Measurements from ENCODE around the gene PNMA6F. TPM values are rescaled to one million over a fixed set of nuclear protein-coding genes. Genes with fewer than 3 reads are reported as not detected.
"Not testable (repeated sequence)": the region's sequence is repeated elsewhere in the genome, so short reads cannot be mapped to it uniquely, and the experiment has no call there.

The PNMA6F gene
- total and polyA plus RNA-seq, 11 donors: not detected

- Histone ChIP-seq H3K9me3 (no peaks in the 10 kb centered on the region), H3K4me3 (no peak overlapping the region), H3K36me3 (no peaks in the 10 kb centered on the region), H3K27ac (no peak overlapping the region), H3K27me3 (peaks cover 0 to 14% (median 0%) of the 10 kb centered on the region in 9 donors), H3K4me1 (no peaks in the 10 kb centered on the region)
- intact Hi-C loops (cut with DNase I): no loop called here
- DNase-seq (no peak), ATAC-seq (no peak)
- WGBS, 4 donors: 30 to 80% (median 61%) methylated on average over 1 of the region's 1 CpG
- no peak for TF ChIP-seq CTCF (IDR thresholded peaks at IDR 0.05)
These were observed 24.2 kb downstream of the PNMA6F start for GRCh38 chrX:153297376-153297775.

DNA sequence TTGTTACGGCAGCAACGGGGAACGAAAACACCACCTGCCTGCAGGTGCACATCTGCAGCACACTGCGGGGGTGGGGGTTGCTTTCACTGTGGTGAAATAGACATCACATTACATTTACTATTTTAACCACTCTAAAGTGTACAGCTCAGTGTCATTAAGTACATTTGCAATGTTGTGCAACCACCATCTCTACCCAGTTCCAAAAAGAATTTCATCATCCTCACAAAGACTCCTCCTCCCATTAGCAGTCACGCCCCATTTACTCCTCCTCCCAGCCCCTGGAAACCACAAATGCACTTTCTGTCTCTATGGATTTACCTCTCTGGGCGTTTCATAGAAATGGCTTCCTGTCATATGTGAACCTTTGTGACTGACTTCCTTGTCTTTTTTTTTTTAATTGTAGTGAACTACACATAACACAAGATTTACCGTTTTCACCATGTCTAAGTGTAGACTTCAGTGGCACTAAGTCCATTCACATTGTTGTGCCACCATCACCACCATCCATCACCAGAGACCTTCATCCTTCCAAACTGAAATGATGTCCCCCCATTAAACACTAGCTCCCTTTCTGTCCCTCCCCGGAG, 28.0 kb downstream of the PNMA6F start:
- H3K9me3 ChIP-seq; DNase-seq; H3K27me3 ChIP-seq; ATAC-seq; H3K36me3 ChIP-seq; intact Hi-C loops (cut with DNase I); H3K4me3 ChIP-seq; H3K27ac ChIP-seq; H3K4me1 ChIP-seq: not testable (repeated sequence)
- 68 to 82% (median 72%) methylated on average over 3 to 4 of the region's 8 CpGs for WGBS, 4 donors

DNA sequence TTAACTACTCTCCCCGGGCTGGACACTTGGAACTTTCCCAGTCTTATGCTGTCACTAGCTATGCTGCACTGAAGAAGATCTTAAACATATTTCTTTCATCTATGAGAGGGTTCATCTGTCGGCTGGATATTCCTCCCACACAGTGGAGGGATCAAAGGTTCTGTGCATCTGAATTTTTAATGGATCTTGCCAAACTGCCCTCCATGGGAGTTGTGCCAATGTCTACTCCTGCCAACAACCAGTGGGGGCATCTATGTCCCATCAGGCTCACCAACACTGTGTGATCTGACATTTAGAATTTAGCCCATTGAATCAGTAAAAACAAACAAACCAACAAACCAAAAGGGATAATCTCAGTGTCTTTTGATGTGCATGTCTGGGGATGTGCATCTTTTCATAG, 32.8 kb downstream of the PNMA6F start:
- H3K27me3 ChIP-seq; H3K27ac ChIP-seq; H3K4me1 ChIP-seq; H3K4me3 ChIP-seq; H3K36me3 ChIP-seq; DNase-seq; ATAC-seq; H3K9me3 ChIP-seq; intact Hi-C loops (cut with DNase I): not testable (repeated sequence)
- no CpG with 5 or more reads among the region's 2 CpGs for WGBS, 4 donors

DNA sequence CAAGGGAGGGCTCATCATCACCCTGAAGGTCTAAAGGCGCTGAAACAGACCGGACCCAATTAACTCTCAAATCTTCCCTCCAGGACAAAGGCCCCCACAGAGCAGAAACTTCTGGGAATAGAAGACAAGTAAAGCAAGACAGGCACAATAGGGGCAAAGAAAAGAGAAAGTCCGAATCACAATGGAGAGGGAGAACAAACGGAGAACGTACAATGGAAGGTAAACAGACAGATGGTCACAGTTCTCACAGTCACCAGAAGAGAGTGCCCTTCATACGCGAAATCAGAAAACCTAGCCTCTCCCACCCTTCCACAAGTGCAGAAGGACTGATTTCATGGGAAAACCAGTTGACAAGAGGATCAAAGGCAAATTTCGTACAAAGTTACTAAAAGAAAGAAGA, 35.9 kb downstream of the PNMA6F start:
- H3K4me1 ChIP-seq; H3K9me3 ChIP-seq; H3K4me3 ChIP-seq; H3K36me3 ChIP-seq; H3K27me3 ChIP-seq; ATAC-seq; intact Hi-C loops (cut with DNase I); DNase-seq; H3K27ac ChIP-seq: not testable (repeated sequence)
- WGBS, 4 donors: no CpG with 5 or more reads among the region's 8 CpGs

DNA sequence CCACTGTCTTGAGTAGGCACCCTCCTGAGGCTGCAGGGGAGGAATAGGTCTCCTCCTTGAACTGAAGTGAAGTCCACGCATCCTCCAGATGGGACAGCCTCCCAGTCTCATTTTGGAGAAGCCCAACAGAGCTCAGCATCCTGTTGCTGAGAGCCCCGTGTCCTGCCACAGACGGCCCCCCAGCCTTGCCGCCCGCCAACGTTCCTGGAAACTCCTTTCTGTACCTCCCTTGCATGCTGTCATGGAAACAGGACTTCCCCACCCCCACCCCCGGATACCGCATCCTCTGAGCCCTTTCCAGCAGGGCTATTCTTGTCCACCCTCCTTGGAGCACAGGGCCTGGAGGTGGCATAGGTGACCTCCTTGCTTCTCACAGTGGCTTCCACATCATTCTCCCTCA, 37.6 kb downstream of the PNMA6F start:
- H3K9me3 ChIP-seq; DNase-seq; H3K27ac ChIP-seq; ATAC-seq; H3K36me3 ChIP-seq; intact Hi-C loops (cut with DNase I); H3K4me3 ChIP-seq; H3K4me1 ChIP-seq; H3K27me3 ChIP-seq: not testable (repeated sequence)
- 60 to 79% methylated on average over 3 to 4 of the region's 8 CpGs; no CpG with 5 or more reads in 2 of the 4 donors for WGBS, 4 donors

DNA sequence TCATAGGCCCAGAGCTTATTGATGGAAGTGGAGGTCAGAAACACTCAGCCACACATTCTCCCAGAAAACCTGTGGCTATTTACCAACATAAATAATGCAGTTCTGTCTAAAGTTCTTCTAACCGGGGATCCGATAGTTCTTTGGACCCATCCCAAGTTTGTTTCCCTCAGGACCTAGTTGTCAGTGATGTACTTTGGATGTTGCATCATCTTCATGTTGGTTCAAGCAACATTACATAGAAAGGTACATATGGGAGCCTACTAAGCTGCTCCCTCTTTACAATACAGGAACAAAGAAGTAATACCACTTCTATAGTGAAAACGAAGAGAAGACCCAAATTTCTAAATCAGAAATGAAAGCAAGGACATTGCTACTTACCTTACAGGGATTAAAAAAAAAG, 39.8 kb downstream of the PNMA6F start:
- H3K36me3 ChIP-seq; DNase-seq; H3K4me3 ChIP-seq; H3K9me3 ChIP-seq; H3K4me1 ChIP-seq; intact Hi-C loops (cut with DNase I); H3K27me3 ChIP-seq; ATAC-seq; H3K27ac ChIP-seq: not testable (repeated sequence)
- no CpG with 5 or more reads among the region's 3 CpGs for WGBS, 4 donors

DNA sequence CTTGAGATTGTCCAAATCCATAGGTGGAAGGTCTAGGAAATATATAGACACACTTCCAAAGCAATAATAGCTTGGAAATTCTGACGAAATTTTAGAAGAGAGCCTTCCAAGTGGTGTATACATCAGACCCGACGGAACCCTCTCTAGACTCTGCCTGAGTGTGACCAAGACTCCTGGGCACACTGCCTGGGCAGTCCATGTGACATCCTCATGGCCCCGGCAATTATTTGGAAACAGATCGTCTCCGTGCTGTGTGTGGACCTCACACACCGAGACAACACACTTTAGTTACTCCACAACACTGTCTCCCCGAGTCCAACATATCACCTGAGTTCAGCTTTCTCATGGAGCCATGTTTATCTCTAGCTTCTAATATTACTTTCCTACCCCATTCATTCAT, 42.3 kb downstream of the PNMA6F start:
- DNase-seq; ATAC-seq; H3K27ac ChIP-seq; H3K27me3 ChIP-seq; intact Hi-C loops (cut with DNase I); H3K9me3 ChIP-seq; H3K4me1 ChIP-seq; H3K36me3 ChIP-seq; H3K4me3 ChIP-seq: not testable (repeated sequence)
- no CpG with 5 or more reads among the region's 8 CpGs for WGBS, 4 donors

GRCh38 chrX:153276049-153276448, 45.5 kb downstream of the PNMA6F start:
- H3K27me3 ChIP-seq; H3K4me3 ChIP-seq; intact Hi-C loops (cut with DNase I); DNase-seq; H3K36me3 ChIP-seq; H3K4me1 ChIP-seq; H3K27ac ChIP-seq; ATAC-seq; H3K9me3 ChIP-seq: not testable (repeated sequence)
- WGBS, 4 donors: 84 to 93% (median 89%) methylated on average over 2 to 10 of the region's 14 CpGs

GRCh38 chrX:153275418-153275817, 46.1 kb downstream of the PNMA6F start:
- intact Hi-C loops (cut with DNase I); H3K4me3 ChIP-seq; H3K27me3 ChIP-seq; H3K4me1 ChIP-seq; H3K9me3 ChIP-seq; H3K27ac ChIP-seq; ATAC-seq; H3K36me3 ChIP-seq: not testable (repeated sequence)
- peak in 1 of 5 donors; percentile 7 for DNase-seq
- WGBS, 4 donors: 83 to 92% methylated on average over 2 to 3 of the region's 16 CpGs; no CpG with 5 or more reads in 2 of the 4 donors

DNA sequence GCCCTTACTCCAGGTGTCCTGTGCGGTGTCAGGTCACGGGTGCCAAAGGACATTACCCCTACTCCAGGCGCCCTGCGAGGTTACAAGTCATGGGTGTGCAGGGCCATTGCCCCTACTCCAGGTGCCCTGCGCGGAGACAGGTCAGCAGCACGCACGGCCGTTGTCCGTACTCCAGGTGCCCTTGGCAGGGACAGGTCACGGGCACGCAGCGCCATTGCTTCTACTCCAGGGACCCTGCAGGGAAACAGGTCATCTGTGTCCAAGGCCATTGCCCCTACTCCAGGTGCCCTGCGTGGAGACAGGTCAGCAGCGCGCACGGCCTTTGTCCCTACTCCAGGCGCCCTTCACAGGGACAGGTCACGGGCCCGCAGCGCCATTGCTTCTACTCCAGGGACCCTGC, 49.0 kb downstream of the PNMA6F start:
- H3K36me3 ChIP-seq; H3K4me3 ChIP-seq; H3K27ac ChIP-seq; H3K9me3 ChIP-seq; H3K27me3 ChIP-seq; H3K4me1 ChIP-seq; intact Hi-C loops (cut with DNase I); ATAC-seq: not testable (repeated sequence)
- WGBS, 4 donors: 95 to 98% methylated on average over 13 to 15 of the region's 21 CpGs; no CpG with 5 or more reads in 2 of the 4 donors
- peak in 1 of 5 donors; percentile 9 for DNase-seq

DNA sequence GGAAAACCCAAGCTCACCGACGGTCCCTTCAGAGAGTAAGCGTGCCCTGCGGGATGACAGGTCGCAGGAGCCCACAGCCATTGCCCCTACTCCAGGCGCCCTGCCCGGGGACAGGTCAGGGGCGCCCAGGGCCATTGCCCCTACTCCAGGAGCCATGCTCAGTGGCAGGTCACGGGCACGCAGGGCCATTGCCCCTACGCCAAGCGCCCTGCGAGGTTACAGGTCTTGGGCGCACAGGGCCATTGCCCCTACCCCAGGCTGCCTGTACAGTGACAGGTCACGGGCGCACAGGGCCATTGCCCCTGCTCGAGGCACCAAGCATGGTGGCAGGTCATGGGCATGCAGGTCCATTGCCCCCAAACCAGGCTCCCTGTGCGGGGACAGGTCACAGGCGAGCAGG, 49.5 kb downstream of the PNMA6F start:
- H3K4me3 ChIP-seq; DNase-seq; H3K27me3 ChIP-seq; intact Hi-C loops (cut with DNase I); H3K4me1 ChIP-seq; H3K27ac ChIP-seq; H3K36me3 ChIP-seq; H3K9me3 ChIP-seq: not testable (repeated sequence)
- ATAC-seq: peak in 1 of 4 donors; percentile 29
- WGBS, 4 donors: 98 to 100% methylated on average over 6 to 9 of the region's 19 CpGs; no CpG with 5 or more reads in 2 of the 4 donors

Measured in heart left ventricle (tissue), 16 donors.